HepG2 (cell line): ENCODE data around the gene KMT2D. TPM values are rescaled to one million over a fixed set of nuclear protein-coding genes. Genes with fewer than 3 reads are reported as not detected.

Experiments used
- CBX2 ChIP-seq, 2 experiments: fragments of 200-600 bp in 1 of 2; sonication (generic); formaldehyde crosslinking in 1 of 2; IDR thresholded peaks; 2 replicates each; pipeline versions ENCODE4 v1.7.0 to v1.8.1; 2018 to 2022; ENCODE audit warnings: low read depth in 2 of 2, low read length in 1 of 2, mild to moderate bottlenecking in 1 of 2, missing genetic modification reagents in 1 of 2
- DPF2 ChIP-seq: sonication (generic); formaldehyde crosslinking; IDR thresholded peaks from 2 replicates; pipeline ENCODE4 v1.4.0; 2020; ENCODE audit warnings: mild to moderate bottlenecking, low read depth, missing genetic modification reagents, borderline replicate concordance
- FOXJ3 ChIP-seq: sonication (generic); formaldehyde crosslinking; IDR thresholded peaks from 2 replicates; pipeline ENCODE4 v1.4.0; 2020; ENCODE audit warnings: missing genetic modification reagents, mild to moderate bottlenecking, borderline replicate concordance
- KLF15 ChIP-seq: sonication (generic); formaldehyde crosslinking; IDR thresholded peaks from 2 replicates; pipeline ENCODE4 v1.8.1; 2023; ENCODE audit warnings: borderline replicate concordance, mild to moderate bottlenecking, inconsistent platforms, missing genetic modification reagents, mixed read lengths
- RAD21 ChIP-seq: fragments of 450-650 bp; formaldehyde crosslinking; IDR thresholded peaks from 2 replicates; pipeline ENCODE4 v1.5.0; 2020; ENCODE audit warnings: mild to moderate bottlenecking
- RORA ChIP-seq: sonication (generic); formaldehyde crosslinking; IDR thresholded peaks from 2 replicates; pipeline ENCODE4 v1.5.0; 2020; ENCODE audit warnings: mild to moderate bottlenecking, missing genetic modification reagents, moderate library complexity
- SMAD3 ChIP-seq: sonication (generic); formaldehyde crosslinking; IDR thresholded peaks from 2 replicates; pipeline ENCODE4 v1.4.0; 2020; ENCODE audit warnings: missing genetic modification reagents
- ZBTB7B ChIP-seq: sonication (generic); formaldehyde crosslinking; IDR thresholded peaks from 2 replicates; pipeline ENCODE4 v1.4.0; 2020; ENCODE audit warnings: missing genetic modification reagents
- ZIK1 ChIP-seq: sonication (generic); formaldehyde crosslinking; IDR thresholded peaks from 2 replicates; pipeline ENCODE4 v1.5.0; 2020; ENCODE audit warnings: mild to moderate bottlenecking, low read depth, missing genetic modification reagents, borderline replicate concordance
- ZKSCAN1 ChIP-seq: fragments of 150-350 bp; IDR thresholded peaks from 2 replicates; pipeline ENCODE4 v1.6.1; 2014; ENCODE audit warnings: low read length
- ZNF263 ChIP-seq: sonication (generic); formaldehyde crosslinking; IDR thresholded peaks from 2 replicates; pipeline ENCODE4 v1.4.0; 2020; ENCODE audit warnings: missing genetic modification reagents
- ZNF383 ChIP-seq: sonication (generic); formaldehyde crosslinking; IDR thresholded peaks from 2 replicates; pipeline ENCODE4 v1.4.0; 2020; ENCODE audit warnings: missing genetic modification reagents, mild to moderate bottlenecking, borderline replicate concordance
- ZNF670 ChIP-seq: sonication (generic); formaldehyde crosslinking; IDR thresholded peaks from 2 replicates; pipeline ENCODE4 v1.8.0; 2022; ENCODE audit warnings: mild to moderate bottlenecking, missing genetic modification reagents, borderline replicate concordance
- ZNF772 ChIP-seq: sonication (generic); formaldehyde crosslinking; IDR thresholded peaks from 2 replicates; pipeline ENCODE4 v1.5.0; 2020; ENCODE audit warnings: mild to moderate bottlenecking, missing genetic modification reagents
- ZNF816 ChIP-seq: sonication (generic); formaldehyde crosslinking; IDR thresholded peaks from 2 replicates; pipeline ENCODE4 v1.8.0; 2022; ENCODE audit warnings: missing genetic modification reagents, mild to moderate bottlenecking, borderline replicate concordance
- ZSCAN20 ChIP-seq: sonication (generic); formaldehyde crosslinking; IDR thresholded peaks from 2 replicates; pipeline ENCODE4 v1.4.0; 2020; ENCODE audit warnings: missing genetic modification reagents, mild to moderate bottlenecking, borderline replicate concordance
- polyA plus RNA-seq, 8 experiments: library from polyadenylated mRNA; depleted of rRNA in 3 of 8; stranded (reverse) in 7 of 8; unstranded in 1 of 8; fragments of >200 nt; fragmentation: Illumina TruSeq in 4 of 8; extraction: Trizol in 4 of 8; gene quantifications; 2 replicates each; pipeline versions ENCODE4 v1.2.1 to v1.2.3, GENCODE V29; 2011 to 2016; ENCODE audit warnings: low read depth in 4 of 8, missing spikeins in 1 of 8, mixed read lengths in 1 of 8; ENCODE audit not compliant: insufficient read depth in 1 of 8
- total RNA-seq, 5 experiments: library from RNA; depleted of rRNA; stranded (reverse); fragments of >200 nt; fragmentation: Illumina TruSeq; extraction: Trizol; gene quantifications; 2 replicates each; pipeline ENCODE4 v1.2.3, GENCODE V29; 2016; ENCODE audit warnings: low read depth in 1 of 5
- TF ChIP-seq, protein P1 (sequence below): sonication (generic); formaldehyde crosslinking; IDR thresholded peaks from 2 replicates; pipeline ENCODE4 v1.4.0; 2020; ENCODE audit warnings: mild to moderate bottlenecking, missing genetic modification reagents, borderline replicate concordance
- TF ChIP-seq, protein P2 (sequence below): sonication (generic); formaldehyde crosslinking; IDR thresholded peaks from 2 replicates; pipeline ENCODE4 v1.5.1; 2020; ENCODE audit warnings: mild to moderate bottlenecking, missing genetic modification reagents, borderline replicate concordance
- TF ChIP-seq, protein P3 (sequence below): sonication (generic); formaldehyde crosslinking; IDR thresholded peaks from 2 replicates; pipeline ENCODE4 v1.4.0; 2020; ENCODE audit warnings: low read depth, mild to moderate bottlenecking, missing genetic modification reagents

The KMT2D gene
- total and polyA plus RNA-seq, 2 of the 13 experiments (the other 11 are each of a cell fraction or from before 2014, with no cell fraction given), result 8.1 to 10.4 TPM

DNA sequence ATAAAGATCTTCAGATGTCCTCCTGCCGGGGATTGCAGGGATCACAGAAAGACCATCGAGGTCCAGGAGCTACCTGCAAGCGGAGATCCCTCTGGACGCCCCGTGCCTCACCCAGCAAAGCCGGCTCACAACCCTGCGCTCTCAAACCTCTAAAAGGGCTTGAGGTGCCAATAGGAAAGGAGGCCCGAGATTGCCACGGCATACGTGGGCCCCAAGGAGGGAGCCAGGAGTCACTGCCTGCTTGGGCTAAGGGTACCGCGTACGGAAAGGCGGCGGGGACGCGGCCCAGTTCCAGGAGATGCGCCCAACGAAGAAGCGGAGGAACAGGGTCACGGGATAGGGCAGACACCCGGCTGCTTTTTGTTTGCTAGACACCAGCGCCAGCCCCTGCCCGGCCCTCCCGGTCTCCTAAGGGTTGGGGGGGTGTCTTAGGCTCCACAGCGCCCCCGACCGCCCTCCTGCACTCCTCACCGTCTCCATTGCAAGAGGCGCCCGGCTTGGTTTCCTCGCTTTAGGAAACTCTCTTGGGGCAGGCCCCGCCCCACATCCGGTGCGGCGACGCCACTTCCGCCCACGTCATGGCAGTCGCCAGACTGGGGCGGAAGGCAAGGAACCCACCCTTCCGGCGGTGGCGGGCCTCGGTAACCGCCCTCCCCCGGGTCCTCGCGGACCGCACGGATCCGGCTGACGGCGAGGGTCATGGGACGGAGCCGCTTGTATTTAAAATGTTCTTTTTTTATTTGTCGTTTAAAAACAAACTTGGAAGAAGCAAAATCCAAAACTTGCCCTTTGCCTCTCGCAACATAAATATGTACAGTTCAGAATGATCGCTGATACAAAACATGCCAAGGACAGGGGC lies 42.1 kb downstream of the KMT2D start, which contains the start of gene PRKAG1 (continued):
- TF ChIP-seq DPF2 (no peak), ZNF263 (no peak), ZSCAN20 (peak; percentile 65; the same call in 1 of the 2 replicates), RORA (CRISPR knock-in tag) (no peak), KLF15 (CRISPR knock-in tag) (peak; percentile 65; the same call in 1 of the 2 replicates), ZIK1 (CRISPR knock-in tag) (peak; percentile 62; the same call in 1 of the 2 replicates), SMAD3 (CRISPR knock-in tag) (no peak), ZNF383 (CRISPR knock-in tag) (no peak), CBX2 (IDR thresholded peaks at IDR 0.05; ENCODE audit: low read depth, low read length) (no peak), CBX2 (CRISPR knock-in tag; IDR thresholded peaks at IDR 0.05; ENCODE audit: low read depth) (no peak), ZNF670 (CRISPR knock-in tag) (no peak), ZNF772 (peak; percentile 53), FOXJ3 (CRISPR knock-in tag) (no peak; the same call in 1 of the 2 replicates), ZBTB7B (no peak), RAD21 (CRISPR knock-in tag) (peak; percentile 25; the same call in 1 of the 2 replicates), ZNF816 (CRISPR knock-in tag) (no peak), ZKSCAN1 (no peak)
- TF ChIP-seq, protein P1, sequence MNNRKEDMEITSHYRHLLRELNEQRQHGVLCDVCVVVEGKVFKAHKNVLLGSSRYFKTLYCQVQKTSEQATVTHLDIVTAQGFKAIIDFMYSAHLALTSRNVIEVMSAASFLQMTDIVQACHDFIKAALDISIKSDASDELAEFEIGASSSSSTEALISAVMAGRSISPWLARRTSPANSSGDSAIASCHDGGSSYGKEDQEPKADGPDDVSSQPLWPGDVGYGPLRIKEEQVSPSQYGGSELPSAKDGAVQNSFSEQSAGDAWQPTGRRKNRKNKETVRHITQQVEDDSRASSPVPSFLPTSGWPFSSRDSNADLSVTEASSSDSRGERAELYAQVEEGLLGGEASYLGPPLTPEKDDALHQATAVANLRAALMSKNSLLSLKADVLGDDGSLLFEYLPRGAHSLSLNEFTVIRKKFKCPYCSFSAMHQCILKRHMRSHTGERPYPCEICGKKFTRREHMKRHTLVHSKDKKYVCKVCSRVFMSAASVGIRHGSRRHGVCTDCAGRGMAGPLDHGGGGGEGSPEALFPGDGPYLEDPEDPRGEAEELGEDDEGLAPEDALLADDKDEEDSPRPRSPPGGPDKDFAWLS (CRISPR knock-in tag), result no peak
- TF ChIP-seq, protein P2, sequence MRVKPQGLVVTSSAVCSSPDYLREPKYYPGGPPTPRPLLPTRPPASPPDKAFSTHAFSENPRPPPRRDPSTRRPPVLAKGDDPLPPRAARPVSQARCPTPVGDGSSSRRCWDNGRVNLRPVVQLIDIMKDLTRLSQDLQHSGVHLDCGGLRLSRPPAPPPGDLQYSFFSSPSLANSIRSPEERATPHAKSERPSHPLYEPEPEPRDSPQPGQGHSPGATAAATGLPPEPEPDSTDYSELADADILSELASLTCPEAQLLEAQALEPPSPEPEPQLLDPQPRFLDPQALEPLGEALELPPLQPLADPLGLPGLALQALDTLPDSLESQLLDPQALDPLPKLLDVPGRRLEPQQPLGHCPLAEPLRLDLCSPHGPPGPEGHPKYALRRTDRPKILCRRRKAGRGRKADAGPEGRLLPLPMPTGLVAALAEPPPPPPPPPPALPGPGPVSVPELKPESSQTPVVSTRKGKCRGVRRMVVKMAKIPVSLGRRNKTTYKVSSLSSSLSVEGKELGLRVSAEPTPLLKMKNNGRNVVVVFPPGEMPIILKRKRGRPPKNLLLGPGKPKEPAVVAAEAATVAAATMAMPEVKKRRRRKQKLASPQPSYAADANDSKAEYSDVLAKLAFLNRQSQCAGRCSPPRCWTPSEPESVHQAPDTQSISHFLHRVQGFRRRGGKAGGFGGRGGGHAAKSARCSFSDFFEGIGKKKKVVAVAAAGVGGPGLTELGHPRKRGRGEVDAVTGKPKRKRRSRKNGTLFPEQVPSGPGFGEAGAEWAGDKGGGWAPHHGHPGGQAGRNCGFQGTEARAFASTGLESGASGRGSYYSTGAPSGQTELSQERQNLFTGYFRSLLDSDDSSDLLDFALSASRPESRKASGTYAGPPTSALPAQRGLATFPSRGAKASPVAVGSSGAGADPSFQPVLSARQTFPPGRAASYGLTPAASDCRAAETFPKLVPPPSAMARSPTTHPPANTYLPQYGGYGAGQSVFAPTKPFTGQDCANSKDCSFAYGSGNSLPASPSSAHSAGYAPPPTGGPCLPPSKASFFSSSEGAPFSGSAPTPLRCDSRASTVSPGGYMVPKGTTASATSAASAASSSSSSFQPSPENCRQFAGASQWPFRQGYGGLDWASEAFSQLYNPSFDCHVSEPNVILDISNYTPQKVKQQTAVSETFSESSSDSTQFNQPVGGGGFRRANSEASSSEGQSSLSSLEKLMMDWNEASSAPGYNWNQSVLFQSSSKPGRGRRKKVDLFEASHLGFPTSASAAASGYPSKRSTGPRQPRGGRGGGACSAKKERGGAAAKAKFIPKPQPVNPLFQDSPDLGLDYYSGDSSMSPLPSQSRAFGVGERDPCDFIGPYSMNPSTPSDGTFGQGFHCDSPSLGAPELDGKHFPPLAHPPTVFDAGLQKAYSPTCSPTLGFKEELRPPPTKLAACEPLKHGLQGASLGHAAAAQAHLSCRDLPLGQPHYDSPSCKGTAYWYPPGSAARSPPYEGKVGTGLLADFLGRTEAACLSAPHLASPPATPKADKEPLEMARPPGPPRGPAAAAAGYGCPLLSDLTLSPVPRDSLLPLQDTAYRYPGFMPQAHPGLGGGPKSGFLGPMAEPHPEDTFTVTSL (CRISPR knock-in tag), result 0 out of 2 replicates have a peak, but pooled peaks have one; percentile 18
- TF ChIP-seq, protein P3, sequence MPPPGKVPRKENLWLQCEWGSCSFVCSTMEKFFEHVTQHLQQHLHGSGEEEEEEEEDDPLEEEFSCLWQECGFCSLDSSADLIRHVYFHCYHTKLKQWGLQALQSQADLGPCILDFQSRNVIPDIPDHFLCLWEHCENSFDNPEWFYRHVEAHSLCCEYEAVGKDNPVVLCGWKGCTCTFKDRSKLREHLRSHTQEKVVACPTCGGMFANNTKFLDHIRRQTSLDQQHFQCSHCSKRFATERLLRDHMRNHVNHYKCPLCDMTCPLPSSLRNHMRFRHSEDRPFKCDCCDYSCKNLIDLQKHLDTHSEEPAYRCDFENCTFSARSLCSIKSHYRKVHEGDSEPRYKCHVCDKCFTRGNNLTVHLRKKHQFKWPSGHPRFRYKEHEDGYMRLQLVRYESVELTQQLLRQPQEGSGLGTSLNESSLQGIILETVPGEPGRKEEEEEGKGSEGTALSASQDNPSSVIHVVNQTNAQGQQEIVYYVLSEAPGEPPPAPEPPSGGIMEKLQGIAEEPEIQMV (CRISPR knock-in tag), result peak; percentile 95
